Esophagus squamous epithelium (tissue), 4 donors: ENCODE data around the gene CYB5R2.

Experiments
- POLR2A ChIP-seq, 4 donors: fragments of 450-650 bp; IDR thresholded peaks; one replicate each; pipeline ENCODE4 v1.6.1; 2017; ENCODE audit warnings: antibody characterized with exemption in 4 of 4, mild to moderate bottlenecking in 4 of 4, moderate library complexity in 3 of 4
- TF ChIP-seq, protein P1 (sequence below), 6 experiments: fragments of 450-650 bp in 4 of 6; fragments of 200-600 bp in 2 of 6; sonication (generic) in 2 of 6; IDR thresholded peaks; one replicate each; pipeline ENCODE4 v1.5.1; 2016 to 2019; ENCODE audit warnings: antibody characterized with exemption in 6 of 6, mild to moderate bottlenecking in 4 of 6, moderate library complexity in 4 of 6

DNA sequence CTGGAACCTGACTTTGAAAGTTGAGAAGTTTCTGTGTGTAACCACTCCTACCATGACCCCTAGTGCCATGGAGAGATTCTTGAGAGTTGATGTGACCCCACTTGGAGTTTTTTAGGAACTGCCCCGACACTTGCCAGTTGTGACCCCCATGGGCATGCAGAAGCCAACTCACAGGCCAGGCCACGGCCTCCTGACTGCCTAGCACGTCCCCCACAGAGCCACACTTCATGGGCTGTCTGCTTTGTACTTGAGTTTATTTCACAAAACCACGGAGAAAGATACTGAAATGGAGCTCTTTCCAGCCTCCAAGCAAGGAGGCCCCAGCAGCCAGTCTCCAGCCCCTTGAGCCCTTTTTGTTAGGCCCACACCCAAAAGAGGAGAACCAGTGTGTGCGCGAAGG lies 8.4 kb downstream of the CYB5R2 start:
- TF ChIP-seq POLR2A (IDR thresholded peaks at IDR 0.05), result no peak
- TF ChIP-seq, protein P1, sequence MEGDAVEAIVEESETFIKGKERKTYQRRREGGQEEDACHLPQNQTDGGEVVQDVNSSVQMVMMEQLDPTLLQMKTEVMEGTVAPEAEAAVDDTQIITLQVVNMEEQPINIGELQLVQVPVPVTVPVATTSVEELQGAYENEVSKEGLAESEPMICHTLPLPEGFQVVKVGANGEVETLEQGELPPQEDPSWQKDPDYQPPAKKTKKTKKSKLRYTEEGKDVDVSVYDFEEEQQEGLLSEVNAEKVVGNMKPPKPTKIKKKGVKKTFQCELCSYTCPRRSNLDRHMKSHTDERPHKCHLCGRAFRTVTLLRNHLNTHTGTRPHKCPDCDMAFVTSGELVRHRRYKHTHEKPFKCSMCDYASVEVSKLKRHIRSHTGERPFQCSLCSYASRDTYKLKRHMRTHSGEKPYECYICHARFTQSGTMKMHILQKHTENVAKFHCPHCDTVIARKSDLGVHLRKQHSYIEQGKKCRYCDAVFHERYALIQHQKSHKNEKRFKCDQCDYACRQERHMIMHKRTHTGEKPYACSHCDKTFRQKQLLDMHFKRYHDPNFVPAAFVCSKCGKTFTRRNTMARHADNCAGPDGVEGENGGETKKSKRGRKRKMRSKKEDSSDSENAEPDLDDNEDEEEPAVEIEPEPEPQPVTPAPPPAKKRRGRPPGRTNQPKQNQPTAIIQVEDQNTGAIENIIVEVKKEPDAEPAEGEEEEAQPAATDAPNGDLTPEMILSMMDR (IDR thresholded peaks at IDR 0.05), result no peak
